Ishikawa (cell line): ENCODE results near the gene TMEM30A.
A peak's percentile ranks its signal among the peaks of the same experiment; 100 is the strongest.

Source experiments
- CEBPB ChIP-seq: IDR thresholded peaks from 2 replicates; pipeline ENCODE4 v1.6.1; 2012
- CREB1 ChIP-seq: IDR thresholded peaks from 2 replicates; pipeline ENCODE4 v1.6.1; 2012; ENCODE audit warnings: low read depth
- EGR1 ChIP-seq: IDR thresholded peaks from 2 replicates; pipeline ENCODE4 v1.6.1; 2012
- EP300 ChIP-seq: IDR thresholded peaks from 2 replicates; pipeline ENCODE4 v1.6.1; 2012; ENCODE audit warnings: borderline replicate concordance
- FOXM1 ChIP-seq: IDR thresholded peaks from 2 replicates; pipeline ENCODE4 v1.6.1; 2012; ENCODE audit warnings: low read depth, borderline replicate concordance
- NFIC ChIP-seq: IDR thresholded peaks from 2 replicates; pipeline ENCODE4 v1.6.1; 2012
- RAD21 ChIP-seq: IDR thresholded peaks from 2 replicates; pipeline ENCODE4 v1.6.1; 2012; ENCODE audit warnings: low read depth
- TAF1 ChIP-seq: IDR thresholded peaks from 2 replicates; pipeline ENCODE4 v1.6.1; 2012; ENCODE audit warnings: low read depth, mild to moderate bottlenecking
- TCF12 ChIP-seq: IDR thresholded peaks from 2 replicates; pipeline ENCODE4 v1.6.1; 2012; ENCODE audit warnings: low read depth
- TEAD4 ChIP-seq: IDR thresholded peaks from 2 replicates; pipeline ENCODE4 v1.6.1; 2012
- YY1 ChIP-seq: IDR thresholded peaks from 2 replicates; pipeline ENCODE4 v1.6.1; 2012; ENCODE audit warnings: low read depth
- ZBTB7A ChIP-seq: IDR thresholded peaks from 2 replicates; pipeline ENCODE4 v1.6.1; 2012; ENCODE audit warnings: low read depth
- TF ChIP-seq, protein P1 (sequence below): IDR thresholded peaks from 2 replicates; pipeline ENCODE4 v1.6.1; 2012; ENCODE audit warnings: low read depth, mild to moderate bottlenecking
- TF ChIP-seq, protein P2 (sequence below): IDR thresholded peaks from 2 replicates; pipeline ENCODE4 v1.6.1; 2012
- TF ChIP-seq, protein P3 (sequence below): IDR thresholded peaks from 2 replicates; pipeline ENCODE4 v1.6.1; 2012

The TMEM30A gene

DNA sequence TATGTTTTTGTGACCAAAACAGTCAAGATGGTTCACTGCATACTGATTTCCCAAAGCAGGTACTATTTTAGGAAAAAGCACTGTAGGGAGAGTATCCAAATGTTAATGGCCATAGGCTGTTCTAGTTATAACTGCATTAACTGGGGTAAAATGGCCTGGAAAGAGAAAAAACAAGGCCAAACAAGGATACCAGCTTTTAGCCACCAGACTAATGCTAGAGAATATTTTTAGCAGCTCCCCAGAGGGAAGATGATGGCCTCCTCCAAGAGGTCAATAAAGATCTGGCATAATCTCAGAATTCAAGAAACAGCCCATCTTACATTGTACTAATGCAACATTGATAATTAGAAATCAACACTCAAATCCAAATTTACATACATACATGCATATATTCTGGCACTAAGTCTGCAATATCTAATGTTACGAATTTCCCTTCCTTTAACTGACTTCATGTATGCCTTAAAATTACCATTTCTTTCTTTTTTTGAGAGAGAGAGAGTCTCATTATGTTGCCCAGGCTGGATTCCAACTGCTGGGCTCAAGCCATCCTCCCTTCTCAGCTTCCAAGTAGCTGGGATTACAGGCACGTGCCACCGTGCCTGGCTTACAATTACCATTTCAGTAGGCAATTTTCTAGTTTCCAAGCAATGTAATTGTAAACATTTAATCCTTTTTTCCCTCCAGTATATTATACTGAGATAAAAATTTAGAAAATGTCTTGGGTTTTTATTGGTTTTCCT lies 50.3 kb downstream of the TMEM30A start:
- TF ChIP-seq TCF12 (no peak), RAD21 (no peak), YY1 (no peak)
- TF ChIP-seq, protein P1, sequence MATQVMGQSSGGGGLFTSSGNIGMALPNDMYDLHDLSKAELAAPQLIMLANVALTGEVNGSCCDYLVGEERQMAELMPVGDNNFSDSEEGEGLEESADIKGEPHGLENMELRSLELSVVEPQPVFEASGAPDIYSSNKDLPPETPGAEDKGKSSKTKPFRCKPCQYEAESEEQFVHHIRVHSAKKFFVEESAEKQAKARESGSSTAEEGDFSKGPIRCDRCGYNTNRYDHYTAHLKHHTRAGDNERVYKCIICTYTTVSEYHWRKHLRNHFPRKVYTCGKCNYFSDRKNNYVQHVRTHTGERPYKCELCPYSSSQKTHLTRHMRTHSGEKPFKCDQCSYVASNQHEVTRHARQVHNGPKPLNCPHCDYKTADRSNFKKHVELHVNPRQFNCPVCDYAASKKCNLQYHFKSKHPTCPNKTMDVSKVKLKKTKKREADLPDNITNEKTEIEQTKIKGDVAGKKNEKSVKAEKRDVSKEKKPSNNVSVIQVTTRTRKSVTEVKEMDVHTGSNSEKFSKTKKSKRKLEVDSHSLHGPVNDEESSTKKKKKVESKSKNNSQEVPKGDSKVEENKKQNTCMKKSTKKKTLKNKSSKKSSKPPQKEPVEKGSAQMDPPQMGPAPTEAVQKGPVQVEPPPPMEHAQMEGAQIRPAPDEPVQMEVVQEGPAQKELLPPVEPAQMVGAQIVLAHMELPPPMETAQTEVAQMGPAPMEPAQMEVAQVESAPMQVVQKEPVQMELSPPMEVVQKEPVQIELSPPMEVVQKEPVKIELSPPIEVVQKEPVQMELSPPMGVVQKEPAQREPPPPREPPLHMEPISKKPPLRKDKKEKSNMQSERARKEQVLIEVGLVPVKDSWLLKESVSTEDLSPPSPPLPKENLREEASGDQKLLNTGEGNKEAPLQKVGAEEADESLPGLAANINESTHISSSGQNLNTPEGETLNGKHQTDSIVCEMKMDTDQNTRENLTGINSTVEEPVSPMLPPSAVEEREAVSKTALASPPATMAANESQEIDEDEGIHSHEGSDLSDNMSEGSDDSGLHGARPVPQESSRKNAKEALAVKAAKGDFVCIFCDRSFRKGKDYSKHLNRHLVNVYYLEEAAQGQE, result no peak

DNA sequence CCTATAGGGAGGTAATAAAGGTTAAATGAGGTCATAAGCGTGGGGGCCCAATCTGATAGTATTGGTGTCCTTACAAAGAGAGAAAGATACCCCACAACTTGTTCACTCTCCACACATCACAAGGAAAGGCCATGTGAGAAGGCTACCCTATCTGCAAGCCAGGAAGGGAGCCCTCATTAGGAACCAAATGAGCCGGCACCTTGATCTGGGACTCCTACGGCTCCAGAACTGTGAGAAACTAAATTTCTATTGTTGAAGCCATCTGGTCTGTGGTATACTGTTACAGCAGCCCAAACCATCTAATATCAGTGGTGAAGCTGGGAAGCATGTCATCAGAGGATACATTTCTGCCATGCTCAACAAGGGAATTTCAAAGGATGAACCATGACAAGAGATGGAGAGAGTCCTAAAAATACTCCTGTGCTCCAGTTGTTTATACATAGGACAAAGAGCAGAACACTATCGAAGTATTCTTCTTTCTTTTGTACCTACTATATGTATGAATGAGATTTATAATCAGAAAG lies 51.4 kb downstream of the TMEM30A start:
- TF ChIP-seq YY1, result no peak
- no peak for TF ChIP-seq EP300
- no peak for TF ChIP-seq CREB1
- TF ChIP-seq, protein P2, sequence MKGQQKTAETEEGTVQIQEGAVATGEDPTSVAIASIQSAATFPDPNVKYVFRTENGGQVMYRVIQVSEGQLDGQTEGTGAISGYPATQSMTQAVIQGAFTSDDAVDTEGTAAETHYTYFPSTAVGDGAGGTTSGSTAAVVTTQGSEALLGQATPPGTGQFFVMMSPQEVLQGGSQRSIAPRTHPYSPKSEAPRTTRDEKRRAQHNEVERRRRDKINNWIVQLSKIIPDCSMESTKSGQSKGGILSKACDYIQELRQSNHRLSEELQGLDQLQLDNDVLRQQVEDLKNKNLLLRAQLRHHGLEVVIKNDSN, result no peak

DNA sequence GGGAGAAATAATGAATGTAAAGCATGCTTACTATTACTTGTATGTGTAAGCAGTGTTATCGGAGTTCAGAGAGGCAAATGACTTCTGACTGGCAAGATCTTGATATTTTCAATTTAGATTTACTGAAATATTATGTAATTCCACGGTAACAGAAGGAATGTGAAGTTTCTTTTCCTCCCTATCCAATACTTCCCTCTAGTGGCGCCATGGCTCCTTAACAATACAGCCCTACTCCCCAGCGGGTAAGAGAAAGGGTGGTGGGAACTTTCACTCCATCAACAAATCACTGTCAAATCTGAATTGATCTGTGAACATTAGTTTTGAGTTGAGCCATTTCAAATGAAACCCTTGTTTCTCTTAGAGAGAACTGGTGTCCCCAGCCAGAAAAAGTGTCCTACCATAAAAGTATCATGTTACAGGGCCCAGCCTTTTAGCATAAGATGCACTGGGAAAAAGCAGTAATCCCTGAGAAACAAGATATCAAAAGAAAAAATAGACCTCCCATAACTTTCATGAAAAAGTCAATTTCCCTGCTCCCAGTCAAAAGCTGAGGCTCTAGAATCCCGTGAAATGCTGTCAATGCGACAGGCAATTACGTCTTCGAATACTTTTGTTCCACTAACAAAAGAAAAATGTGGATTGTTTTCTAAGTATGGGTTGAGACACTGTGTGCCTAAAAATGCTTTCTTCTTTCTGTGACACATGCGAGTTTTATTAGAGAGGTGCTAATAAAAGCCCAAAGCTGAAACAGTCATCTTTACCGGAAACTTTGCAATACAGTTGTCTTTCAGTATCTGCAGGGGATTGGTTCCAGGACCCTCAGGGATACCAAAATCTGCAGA lies 53.9 kb downstream of the TMEM30A start:
- peak; percentile 21; the same call in 1 of the 2 replicates for TF ChIP-seq TEAD4
- no peak for TF ChIP-seq YY1
- TF ChIP-seq CEBPB, result peak; percentile 13; the same call in 1 of the 2 replicates
- no peak for TF ChIP-seq TAF1
- TF ChIP-seq FOXM1, result no peak
- TF ChIP-seq EP300, result no peak
- TF ChIP-seq RAD21, result peak; percentile 68
- TF ChIP-seq TCF12, result no peak
- TF ChIP-seq ZBTB7A, result no peak

DNA sequence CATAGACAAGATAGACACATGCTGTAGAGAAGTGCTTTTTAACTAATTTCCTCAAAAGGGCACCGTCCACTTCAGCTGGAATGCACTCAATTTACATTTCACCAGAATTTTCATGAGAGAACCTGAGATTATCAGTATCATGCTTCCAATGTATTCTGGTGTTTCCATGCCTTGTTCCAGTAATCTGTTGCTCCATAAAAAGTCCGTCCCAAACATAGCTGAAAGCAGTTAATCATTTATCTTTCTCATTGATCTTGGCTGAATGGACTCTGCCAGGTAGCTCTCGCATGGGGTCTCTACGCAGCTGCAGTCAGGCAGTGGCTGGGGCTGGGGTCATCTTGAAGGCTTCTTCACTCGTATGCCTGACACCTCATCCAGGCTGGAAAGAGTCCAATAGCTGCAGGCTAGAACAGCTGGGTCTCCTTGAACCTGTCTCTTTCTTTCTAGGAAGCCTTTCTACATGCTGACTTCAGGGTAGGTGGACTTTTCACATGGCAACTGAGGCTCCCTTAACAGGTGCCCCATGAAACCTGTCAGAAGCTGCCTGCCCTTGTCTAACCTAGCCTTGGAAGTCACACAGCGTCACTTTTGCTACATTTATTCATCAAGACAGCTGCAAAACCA lies 60.2 kb downstream of the TMEM30A start:
- TF ChIP-seq CREB1, result no peak
- no peak for TF ChIP-seq NFIC
- no peak for TF ChIP-seq TCF12

DNA sequence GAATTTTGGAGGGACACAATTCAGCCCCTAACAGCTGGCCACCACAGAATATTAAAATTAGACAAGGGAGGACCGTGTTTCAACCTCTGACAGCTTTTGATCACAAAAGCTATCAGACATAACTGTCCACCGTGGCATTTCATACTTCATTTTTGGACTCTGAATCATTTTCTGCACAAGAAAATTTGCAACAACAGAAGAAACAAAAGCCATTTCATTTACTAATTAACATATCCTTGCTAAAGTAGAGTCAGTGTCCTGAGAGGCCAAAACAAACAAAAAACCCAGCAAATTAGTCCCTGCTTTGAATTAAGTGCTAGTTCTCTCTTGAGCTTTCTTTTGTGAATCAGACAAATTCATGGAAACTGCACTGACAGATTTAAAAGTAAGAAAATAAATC lies 61.2 kb downstream of the TMEM30A start:
- TF ChIP-seq FOXM1 (no peak), CREB1 (no peak), EP300 (no peak), NFIC (no peak), RAD21 (no peak), TEAD4 (no peak), CEBPB (no peak), YY1 (no peak)
- TF ChIP-seq, protein P3, sequence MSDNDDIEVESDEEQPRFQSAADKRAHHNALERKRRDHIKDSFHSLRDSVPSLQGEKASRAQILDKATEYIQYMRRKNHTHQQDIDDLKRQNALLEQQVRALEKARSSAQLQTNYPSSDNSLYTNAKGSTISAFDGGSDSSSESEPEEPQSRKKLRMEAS, result no peak
- TF ChIP-seq, protein P1, result no peak
- TF ChIP-seq, protein P2, result no peak

DNA sequence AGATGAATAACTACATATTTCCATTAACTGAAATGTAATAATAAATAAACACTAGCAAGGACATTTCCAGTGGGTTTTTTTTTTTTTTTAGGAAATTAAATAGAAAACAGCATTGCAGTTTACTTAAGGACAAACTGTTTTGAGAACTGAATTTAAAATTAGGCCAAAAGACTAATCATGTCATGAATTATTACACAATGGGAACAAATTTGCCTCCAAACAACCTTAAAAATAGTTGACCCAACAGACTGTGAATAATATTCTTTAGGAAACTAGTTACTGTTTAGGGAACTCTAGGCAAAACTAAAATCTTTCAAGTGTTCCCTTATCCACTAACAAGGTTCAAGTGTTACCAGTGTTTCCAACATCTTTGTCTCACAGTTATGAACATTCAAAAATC lies 62.3 kb downstream of the TMEM30A start:
- TF ChIP-seq TEAD4 (no peak), EP300 (no peak), ZBTB7A (no peak), RAD21 (no peak), FOXM1 (no peak), CREB1 (no peak), CEBPB (no peak), EGR1 (no peak)
- TF ChIP-seq, protein P2, result no peak
- TF ChIP-seq, protein P1, result no peak
